ENCODE results near the gene UBE2R2. TPM values are rescaled to one million over a fixed set of nuclear protein-coding genes. Genes with fewer than 3 reads are reported as not detected.

Gene UBE2R2
- total and polyA plus RNA-seq, 2 of the 4 experiments (the other 2 are of a cell fraction), result 12.7 to 24.8 TPM

- peaks cover 16 to 33% of the 10 kb centered on the region in 2 experiments for H3K79me1 ChIP-seq (ENCODE audit: low read depth in 1 of 2, low read length in 2 of 2)
- H2BK15ac ChIP-seq (ENCODE audit: low read depth, low read length), result no peak overlapping the region
- no peak overlapping the region for H4K91ac ChIP-seq (ENCODE audit: insufficient read depth, low read depth, low read length)
- H2BK20ac ChIP-seq (ENCODE audit: low read depth, low read length), result no peak overlapping the region
- H3K23ac ChIP-seq (ENCODE audit: low read depth, low read length), result no peak overlapping the region
- H3K56ac ChIP-seq (ENCODE audit: extremely low read depth, insufficient read depth, low read length), result no peak overlapping the region
- H2BK5ac ChIP-seq (ENCODE audit: low read depth, low read length, poor library complexity, severe bottlenecking), result no peak overlapping the region
- no CpG with 5 or more reads among the region's 2 CpGs for WGBS, 2 experiments (ENCODE audit: extremely low coverage in 2 of 2, insufficient read length in 1 of 2)
- no peak overlapping the region for H2AFZ ChIP-seq (replicated peaks; ENCODE audit: low read length, poor library complexity)
- no peak for DNase-seq
- dilution Hi-C loops (cut with HindIII; ENCODE audit: low sequenced_read_pairs, unreplicated experiment) (no loop called here), in situ Hi-C loops (cut with MboI; ENCODE audit: low sequenced_read_pairs) (no loop called here), intact Hi-C loops (cut with micrococcal nuclease) (loop anchor here (5.0 kb wide), 1 partner anchor 40 kb away; no protein-coding TSS in a partner anchor)
- H3K9me3 ChIP-seq (ENCODE audit: control insufficient read depth, insufficient read depth, low read length), result no peaks in the 10 kb centered on the region
- no peak overlapping the region for H3K4ac ChIP-seq (ENCODE audit: low read depth, low read length)
- ChIA-PET POLR2A (ENCODE audit: unreplicated experiment) (no interaction called here), CTCF (interaction anchor here (0.7 kb wide), 1 partner anchor 289 kb away, joined by 3 read pairs; no protein-coding TSS in a partner anchor)
- no peak overlapping the region for H2AK9ac ChIP-seq (replicated peaks; ENCODE audit: low read depth, low read length, poor library complexity)
- no peak for ATAC-seq (ENCODE audit: low read depth)
- no peak overlapping the region for H3K4me3 ChIP-seq (ENCODE audit: insufficient read depth, low read depth, low read length)
- H3K14ac ChIP-seq (replicated peaks; ENCODE audit: low read depth, low read length), result no peak overlapping the region
- BruUV-seq (replicated peaks), result no TSS peak
- peaks cover 7% of the 10 kb centered on the region for H4K20me1 ChIP-seq (ENCODE audit: insufficient read depth, low read length)
- no peak overlapping the region for H3K18ac ChIP-seq (ENCODE audit: low read depth, low read length)
- no peak overlapping the region for H2AK5ac ChIP-seq (ENCODE audit: low read depth, low read length)
- no peak overlapping the region for H3K4me2 ChIP-seq (ENCODE audit: low read depth, low read length)
- peaks cover 11% of the 10 kb centered on the region for H3K9me1 ChIP-seq (ENCODE audit: insufficient read depth, low read length)
- no peak overlapping the region for H3K9ac ChIP-seq (ENCODE audit: low read depth, low read length)
- H3K27me3 ChIP-seq (ENCODE audit: control insufficient read depth, insufficient read depth, low read length), result no peaks in the 10 kb centered on the region
- no peak overlapping the region for H4K5ac ChIP-seq (ENCODE audit: low read depth, low read length)
- H3K36me3 ChIP-seq (ENCODE audit: control insufficient read depth, insufficient read depth, low read length), result peaks cover 16% of the 10 kb centered on the region
- H2BK120ac ChIP-seq (ENCODE audit: low read depth, low read length), result no peak overlapping the region
- H3K27ac ChIP-seq (ENCODE audit: insufficient read depth, low read length), result no peak overlapping the region
- H4K8ac ChIP-seq (ENCODE audit: low read depth in 2 of 2, low read length in 2 of 2), result no peak overlapping the region
- TF ChIP-seq BHLHE40 (IDR thresholded peaks at IDR 0.05; ENCODE audit: low read depth, low read length) (no peak), USF2 (IDR thresholded peaks at IDR 0.05; ENCODE audit: low read depth, low read length) (no peak), CEBPB (IDR thresholded peaks at IDR 0.05; ENCODE audit: low read depth, low read length) (no peak), RFX5 (IDR thresholded peaks at IDR 0.05; ENCODE audit: low read depth, low read length) (no peak), CTCF (conservative IDR thresholded peaks at IDR 0.05; ENCODE audit: low read depth, low read length) (no peak), RCOR1 (IDR thresholded peaks at IDR 0.05; ENCODE audit: insufficient replicate concordance, low read length) (no peak), POLR2A (IDR thresholded peaks at IDR 0.05; ENCODE audit: low read depth, low read length) (no peak), MAZ (IDR thresholded peaks at IDR 0.05; ENCODE audit: borderline replicate concordance, low read depth, low read length) (no peak), CHD1 (IDR thresholded peaks at IDR 0.05; ENCODE audit: low read depth, low read length) (no peak), FOS (IDR thresholded peaks at IDR 0.05; ENCODE audit: low read depth, low read length) (no peak), NFE2L2 (IDR thresholded peaks at IDR 0.05; ENCODE audit: low read depth, low read length) (no peak)
- TF ChIP-seq, protein P1, sequence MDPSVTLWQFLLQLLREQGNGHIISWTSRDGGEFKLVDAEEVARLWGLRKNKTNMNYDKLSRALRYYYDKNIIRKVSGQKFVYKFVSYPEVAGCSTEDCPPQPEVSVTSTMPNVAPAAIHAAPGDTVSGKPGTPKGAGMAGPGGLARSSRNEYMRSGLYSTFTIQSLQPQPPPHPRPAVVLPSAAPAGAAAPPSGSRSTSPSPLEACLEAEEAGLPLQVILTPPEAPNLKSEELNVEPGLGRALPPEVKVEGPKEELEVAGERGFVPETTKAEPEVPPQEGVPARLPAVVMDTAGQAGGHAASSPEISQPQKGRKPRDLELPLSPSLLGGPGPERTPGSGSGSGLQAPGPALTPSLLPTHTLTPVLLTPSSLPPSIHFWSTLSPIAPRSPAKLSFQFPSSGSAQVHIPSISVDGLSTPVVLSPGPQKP (IDR thresholded peaks at IDR 0.05; ENCODE audit: borderline replicate concordance, low read depth, low read length), result no peak
- H3K4me1 ChIP-seq (ENCODE audit: control insufficient read depth, insufficient read depth, low read length), result peaks cover 11% of the 10 kb centered on the region
Observed at GRCh38 chr9:33952066-33952465, 135.1 kb downstream of the UBE2R2 start.
